Gastrocnemius medialis (tissue), 4 donors: ENCODE measurements around the gene DNM2.

Source experiments
- POLR2A ChIP-seq, 2 donors: fragments of 450-650 bp; IDR thresholded peaks; one replicate each; pipeline ENCODE4 v1.6.1; 2017; ENCODE audit warnings: antibody characterized with exemption in 2 of 2, mild to moderate bottlenecking in 2 of 2, moderate library complexity in 2 of 2
- TF ChIP-seq, protein P1 (sequence below), 5 experiments: fragments of 450-650 bp in 3 of 5; fragments of 200-600 bp in 2 of 5; sonication (generic) in 2 of 5; IDR thresholded peaks in 4 of 5; conservative IDR thresholded peaks in 1 of 5; 1 replicate in 4 of 5; 2 replicates in 1 of 5; pipeline ENCODE4 v1.5.1; 2016 to 2019; ENCODE audit warnings: antibody characterized with exemption in 5 of 5, mild to moderate bottlenecking in 3 of 5, moderate library complexity in 3 of 5

- TF ChIP-seq, protein P1, sequence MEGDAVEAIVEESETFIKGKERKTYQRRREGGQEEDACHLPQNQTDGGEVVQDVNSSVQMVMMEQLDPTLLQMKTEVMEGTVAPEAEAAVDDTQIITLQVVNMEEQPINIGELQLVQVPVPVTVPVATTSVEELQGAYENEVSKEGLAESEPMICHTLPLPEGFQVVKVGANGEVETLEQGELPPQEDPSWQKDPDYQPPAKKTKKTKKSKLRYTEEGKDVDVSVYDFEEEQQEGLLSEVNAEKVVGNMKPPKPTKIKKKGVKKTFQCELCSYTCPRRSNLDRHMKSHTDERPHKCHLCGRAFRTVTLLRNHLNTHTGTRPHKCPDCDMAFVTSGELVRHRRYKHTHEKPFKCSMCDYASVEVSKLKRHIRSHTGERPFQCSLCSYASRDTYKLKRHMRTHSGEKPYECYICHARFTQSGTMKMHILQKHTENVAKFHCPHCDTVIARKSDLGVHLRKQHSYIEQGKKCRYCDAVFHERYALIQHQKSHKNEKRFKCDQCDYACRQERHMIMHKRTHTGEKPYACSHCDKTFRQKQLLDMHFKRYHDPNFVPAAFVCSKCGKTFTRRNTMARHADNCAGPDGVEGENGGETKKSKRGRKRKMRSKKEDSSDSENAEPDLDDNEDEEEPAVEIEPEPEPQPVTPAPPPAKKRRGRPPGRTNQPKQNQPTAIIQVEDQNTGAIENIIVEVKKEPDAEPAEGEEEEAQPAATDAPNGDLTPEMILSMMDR (IDR thresholded peaks at IDR 0.05 in 4 of 5, conservative IDR thresholded peaks at IDR 0.05 in 1 of 5): no peak
- TF ChIP-seq POLR2A (IDR thresholded peaks at IDR 0.05): no peak
Observed at GRCh38 chr19:10749435-10750384, 31.8 kb downstream of the DNM2 start.
